ENCODE measurements around the gene CDH20.

GRCh38 chr18:61551586-61551985, 218.4 kb downstream of the CDH20 start:
- TF ChIP-seq CTCF (conservative IDR thresholded peaks at IDR 0.05; ENCODE audit: low read depth, low read length) (peak; percentile 86), MAZ (IDR thresholded peaks at IDR 0.05; ENCODE audit: borderline replicate concordance, low read depth, low read length) (no peak), RCOR1 (IDR thresholded peaks at IDR 0.05; ENCODE audit: insufficient replicate concordance, low read length) (no peak), SMC3 (IDR thresholded peaks at IDR 0.05; ENCODE audit: low read depth, low read length) (peak; percentile 91), CEBPB (IDR thresholded peaks at IDR 0.05; ENCODE audit: low read depth, low read length) (no peak)
